Epithelial cell of esophagus (primary cell): Measurements from ENCODE around the gene FKBP11.
A peak's percentile ranks its signal among the peaks of the same experiment; 100 is the strongest.

ENCODE experiments used
- DNase-seq: peaks from one replicate; pipeline ENCODE4 v3.0.0; 2010; ENCODE audit warnings: low read depth
- H3K4me3 ChIP-seq: 2 replicates; pipeline ENCODE4 v1.5.1; 2011; ENCODE audit warnings: mild to moderate bottlenecking, low read length, control low read depth
- TF ChIP-seq, protein P1 (sequence below): IDR thresholded peaks from 2 replicates; pipeline ENCODE4 v1.5.1; 2011; ENCODE audit warnings: low read depth, mild to moderate bottlenecking, low read length, control low read depth, inconsistent platforms; ENCODE audit not compliant: insufficient read depth; ENCODE audit errors: missing control alignments

Gene FKBP11

DNA sequence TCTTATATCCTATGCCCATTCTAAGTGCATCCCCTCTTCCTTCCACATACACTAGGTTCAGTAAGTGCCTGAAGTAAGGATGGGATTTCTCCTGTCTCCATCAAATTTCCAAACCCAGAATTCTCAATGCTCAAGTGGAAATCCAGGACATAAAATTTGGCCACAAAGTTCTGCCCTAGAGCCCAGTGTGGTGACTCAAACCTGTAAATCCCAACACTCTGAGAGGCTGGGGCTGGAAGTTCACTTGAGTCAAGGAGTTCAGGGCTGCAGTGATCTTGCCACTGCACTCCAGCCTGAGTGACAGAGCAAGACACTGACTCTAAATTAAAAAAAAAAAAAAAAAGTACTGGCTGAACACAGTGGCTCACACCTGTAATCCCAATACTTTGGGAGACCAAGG, 36.5 kb upstream of the FKBP11 start:
- DNase-seq = no peak
- TF ChIP-seq, protein P1, sequence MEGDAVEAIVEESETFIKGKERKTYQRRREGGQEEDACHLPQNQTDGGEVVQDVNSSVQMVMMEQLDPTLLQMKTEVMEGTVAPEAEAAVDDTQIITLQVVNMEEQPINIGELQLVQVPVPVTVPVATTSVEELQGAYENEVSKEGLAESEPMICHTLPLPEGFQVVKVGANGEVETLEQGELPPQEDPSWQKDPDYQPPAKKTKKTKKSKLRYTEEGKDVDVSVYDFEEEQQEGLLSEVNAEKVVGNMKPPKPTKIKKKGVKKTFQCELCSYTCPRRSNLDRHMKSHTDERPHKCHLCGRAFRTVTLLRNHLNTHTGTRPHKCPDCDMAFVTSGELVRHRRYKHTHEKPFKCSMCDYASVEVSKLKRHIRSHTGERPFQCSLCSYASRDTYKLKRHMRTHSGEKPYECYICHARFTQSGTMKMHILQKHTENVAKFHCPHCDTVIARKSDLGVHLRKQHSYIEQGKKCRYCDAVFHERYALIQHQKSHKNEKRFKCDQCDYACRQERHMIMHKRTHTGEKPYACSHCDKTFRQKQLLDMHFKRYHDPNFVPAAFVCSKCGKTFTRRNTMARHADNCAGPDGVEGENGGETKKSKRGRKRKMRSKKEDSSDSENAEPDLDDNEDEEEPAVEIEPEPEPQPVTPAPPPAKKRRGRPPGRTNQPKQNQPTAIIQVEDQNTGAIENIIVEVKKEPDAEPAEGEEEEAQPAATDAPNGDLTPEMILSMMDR = no peak
- no peak overlapping the region for H3K4me3 ChIP-seq

DNA sequence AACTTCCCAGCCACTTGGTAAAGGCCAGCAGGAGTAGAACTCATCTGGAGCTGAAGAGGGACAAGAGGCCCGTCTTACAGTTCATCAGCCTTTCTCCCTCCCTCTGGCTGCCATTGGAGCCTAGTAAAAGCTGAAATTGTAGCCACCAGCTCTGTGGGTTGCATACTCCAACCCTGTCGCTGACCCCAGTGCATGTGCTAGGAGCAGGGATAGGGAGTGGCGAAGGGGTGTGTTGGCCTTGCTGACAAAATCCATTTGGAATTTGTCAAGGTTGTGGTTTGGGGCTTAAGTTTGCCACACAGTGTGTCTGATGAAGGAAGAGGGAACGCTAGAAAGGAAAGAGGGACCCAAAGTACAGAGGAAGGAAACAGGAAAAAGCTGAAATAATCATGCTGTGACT, 36.0 kb upstream of the FKBP11 start:
- no peak for DNase-seq
- H3K4me3 ChIP-seq = no peak overlapping the region
- TF ChIP-seq, protein P1 = no peak

DNA sequence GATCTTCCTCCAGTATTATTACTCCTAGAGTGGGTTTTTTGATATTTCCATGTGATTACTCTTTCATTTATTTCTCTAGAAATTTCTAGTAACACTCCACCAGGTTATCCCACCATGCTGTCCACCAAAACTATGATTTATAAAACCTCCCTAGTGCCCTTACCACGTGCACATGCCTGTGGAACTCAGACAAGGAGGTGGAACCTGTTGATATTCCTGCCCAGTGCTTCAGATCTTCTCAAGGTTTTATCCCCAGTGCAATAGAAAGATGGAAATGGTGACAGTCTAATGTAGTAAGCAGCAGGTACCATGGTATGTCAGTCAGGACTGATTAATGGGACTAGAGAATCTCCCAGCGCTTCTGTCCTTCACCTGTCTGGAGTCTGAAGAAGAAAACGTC, 35.5 kb upstream of the FKBP11 start:
- DNase-seq = no peak
- TF ChIP-seq, protein P1 = no peak
- H3K4me3 ChIP-seq = no peak overlapping the region

DNA sequence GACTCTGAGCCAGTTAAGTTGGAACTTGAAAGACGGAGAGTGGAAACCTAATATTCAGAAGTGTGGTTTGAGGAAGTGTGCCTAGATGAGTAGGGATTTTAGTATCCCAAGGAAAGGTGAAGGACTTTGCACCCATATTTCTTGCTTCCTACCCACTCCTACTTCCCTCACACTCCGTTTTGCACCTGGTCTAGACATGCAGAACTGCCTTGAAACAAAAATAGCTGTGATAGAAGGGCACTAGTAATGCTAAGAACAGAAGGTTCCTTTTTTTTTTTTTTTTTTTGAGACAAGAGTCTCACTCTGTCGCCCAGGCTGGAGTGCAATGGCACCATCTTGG, 32.7 kb upstream of the FKBP11 start:
- TF ChIP-seq, protein P1 = no peak
- DNase-seq = no peak
- peak overlapping the region; percentile 93 for H3K4me3 ChIP-seq

DNA sequence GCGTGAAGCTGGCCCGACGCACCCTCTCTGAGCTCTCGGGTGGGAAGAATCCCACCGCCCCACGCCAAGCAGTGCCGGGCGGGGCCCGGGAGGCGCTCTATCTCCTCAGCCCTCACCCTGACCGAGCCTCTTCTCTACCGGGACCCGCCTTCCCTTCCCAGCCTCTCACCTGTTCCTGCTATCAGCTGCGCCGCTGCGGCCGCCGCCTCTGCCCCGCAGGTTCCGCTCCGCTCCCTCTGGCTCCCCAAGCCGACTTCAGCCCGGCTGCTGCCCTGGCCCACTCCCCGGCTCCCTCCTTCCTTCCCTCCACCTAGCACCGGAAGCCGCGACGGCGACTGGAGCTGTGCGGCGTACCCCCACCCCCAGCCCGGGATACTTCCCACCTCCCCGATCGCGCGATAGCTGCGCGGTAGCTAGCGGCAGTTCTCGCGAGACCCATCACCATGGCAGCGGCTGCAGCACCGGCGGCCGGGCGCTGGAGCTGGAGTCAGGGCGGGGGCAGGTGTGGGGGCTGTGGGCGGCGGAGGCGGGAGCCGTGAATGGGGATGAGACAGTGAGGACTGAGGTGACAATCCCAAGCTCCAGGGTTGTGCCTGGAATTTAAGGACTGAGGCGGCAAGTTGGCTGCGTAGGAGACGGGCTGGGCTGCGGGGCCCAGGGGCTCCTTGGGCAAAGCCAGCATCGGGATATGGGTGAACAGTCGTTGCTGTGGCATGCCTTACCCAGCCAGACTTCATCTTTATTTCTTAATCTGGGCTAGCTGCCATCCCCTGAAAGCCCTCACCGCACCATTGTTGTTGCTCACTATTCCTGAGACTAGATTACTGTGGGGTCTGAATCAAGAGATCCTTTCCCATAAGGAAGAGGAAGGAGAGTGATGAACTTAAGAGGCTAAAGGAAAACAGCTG, 32.1 kb upstream of the FKBP11 start, which contains the start of gene ARF3:
Gene ARF3, minus strand, starts transcription at position 347 of the 908 bp plus-strand sequence. CDS start 16,392 bp downstream, outside the sequence.
- TF ChIP-seq, protein P1 = no peak
- H3K4me3 ChIP-seq = peak within 1 kb of the TSS; percentile 93

DNA sequence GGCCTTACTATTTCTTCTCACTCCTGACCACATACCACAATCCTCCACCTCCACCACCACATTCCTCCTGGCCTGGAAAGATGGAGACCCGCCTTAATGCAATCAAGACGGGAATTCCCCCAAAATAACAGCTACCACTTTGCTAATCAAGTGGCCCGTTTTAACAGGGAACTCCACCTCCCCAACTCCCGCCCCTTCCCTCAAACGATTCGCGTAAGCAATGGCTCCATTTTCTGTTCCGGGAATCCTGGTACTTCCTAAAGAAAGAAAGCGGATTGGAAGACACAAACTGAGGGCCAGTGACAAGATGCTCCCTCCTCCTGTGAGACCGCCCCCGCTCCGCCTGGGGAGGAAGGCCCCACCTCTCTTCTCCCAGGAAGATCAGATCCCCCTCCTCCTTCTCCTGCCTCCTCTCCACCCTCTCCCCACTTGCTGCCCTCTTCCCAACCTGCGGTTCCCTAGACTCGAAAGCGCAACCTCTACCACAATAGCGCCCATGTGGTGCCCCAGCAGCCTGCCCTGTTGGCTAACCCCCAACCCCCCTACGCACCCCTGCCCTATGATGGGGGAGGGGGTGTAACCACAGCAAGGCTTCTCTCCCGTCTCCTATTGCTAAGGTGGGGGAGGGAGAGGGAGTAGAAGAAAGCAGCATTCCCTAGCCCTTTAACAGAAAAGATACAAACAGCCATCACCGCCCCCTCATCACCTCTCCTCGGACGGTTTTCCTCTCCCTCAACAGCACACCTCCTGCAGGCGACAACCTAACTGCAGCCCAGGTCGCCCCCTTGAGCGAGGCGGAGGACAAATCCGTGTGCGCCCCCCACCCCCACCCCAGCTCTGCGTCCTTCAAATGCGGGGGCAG, 31.2 kb upstream of the FKBP11 start:
- TF ChIP-seq, protein P1 = no peak
- DNase-seq = peak; percentile 98

More for the DNA sequence above, 32.1 kb upstream of the FKBP11 start, which contains the start of gene ARF3:
- peak; percentile 94 for DNase-seq

More for the DNA sequence above, 31.2 kb upstream of the FKBP11 start:
- peak overlapping the region; percentile 93 for H3K4me3 ChIP-seq
